ENCODE results near the gene CYP19A1. TPM values are rescaled to one million over a fixed set of nuclear protein-coding genes. Genes with fewer than 3 reads are reported as not detected.
"Not testable (repeated sequence)": the region's sequence is repeated elsewhere in the genome, so short reads cannot be mapped to it uniquely, and the experiment has no call there.

CYP19A1 gene
- polyA plus RNA-seq, 1 donor: 0.73 TPM

DNA sequence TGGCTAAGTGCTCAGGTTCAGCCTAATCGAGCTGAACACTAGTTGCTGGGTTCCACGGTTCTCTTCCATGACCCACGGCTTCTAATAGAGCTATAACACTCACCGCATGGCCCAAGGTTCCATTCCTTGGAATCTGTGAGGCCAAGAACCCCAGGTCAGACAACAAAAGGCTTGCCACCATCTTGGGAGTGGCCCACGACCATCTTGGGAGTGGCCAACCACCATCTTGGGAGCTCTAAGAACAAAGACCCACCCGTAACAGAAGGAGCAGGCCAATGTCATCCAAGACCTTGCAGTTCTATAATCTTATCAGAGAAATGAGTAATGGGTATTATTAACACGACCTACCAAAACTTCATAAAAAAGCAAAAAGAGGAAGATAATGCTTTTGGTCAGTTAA lies 77.3 kb downstream of the CYP19A1 start:
- not testable (repeated sequence) for DNase-seq (ENCODE audit: low read depth)

GRCh38 chr15:51260202-51260601 lies 78.2 kb downstream of the CYP19A1 start:
- DNase-seq (ENCODE audit: low read depth): no peak

GRCh38 chr15:51255533-51255932 lies 82.9 kb downstream of the CYP19A1 start:
- no peak for DNase-seq (ENCODE audit: low read depth)

GRCh38 chr15:51253366-51253765 lies 85.0 kb downstream of the CYP19A1 start:
- DNase-seq (ENCODE audit: low read depth): no peak

GRCh38 chr15:51252671-51253070 lies 85.7 kb downstream of the CYP19A1 start:
- no peak for DNase-seq (ENCODE audit: low read depth)

DNA sequence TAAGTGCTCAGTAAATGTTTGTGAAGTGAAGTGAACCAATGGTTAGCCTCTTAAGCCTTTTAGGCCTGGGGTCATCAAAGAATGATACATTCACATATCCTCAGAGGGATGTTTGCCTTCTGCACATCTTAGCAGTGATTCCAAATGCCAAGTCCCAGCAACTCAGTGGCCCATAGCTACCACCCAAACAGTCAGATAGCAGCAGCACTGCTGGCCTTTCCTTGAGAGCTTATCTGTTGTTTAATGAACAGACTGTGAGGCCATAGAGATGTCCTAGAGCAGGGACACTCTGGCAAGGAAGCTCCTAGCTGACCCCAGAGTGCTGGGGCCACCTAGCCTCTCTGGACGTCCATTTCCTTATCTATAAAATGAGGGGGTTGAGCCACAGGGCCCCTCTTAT lies 86.8 kb downstream of the CYP19A1 start:
- DNase-seq (ENCODE audit: low read depth): no peak

- no peak for DNase-seq (ENCODE audit: low read depth)
Measured at GRCh38 chr15:51250217-51251011, 88.0 kb downstream of the CYP19A1 start.

DNA sequence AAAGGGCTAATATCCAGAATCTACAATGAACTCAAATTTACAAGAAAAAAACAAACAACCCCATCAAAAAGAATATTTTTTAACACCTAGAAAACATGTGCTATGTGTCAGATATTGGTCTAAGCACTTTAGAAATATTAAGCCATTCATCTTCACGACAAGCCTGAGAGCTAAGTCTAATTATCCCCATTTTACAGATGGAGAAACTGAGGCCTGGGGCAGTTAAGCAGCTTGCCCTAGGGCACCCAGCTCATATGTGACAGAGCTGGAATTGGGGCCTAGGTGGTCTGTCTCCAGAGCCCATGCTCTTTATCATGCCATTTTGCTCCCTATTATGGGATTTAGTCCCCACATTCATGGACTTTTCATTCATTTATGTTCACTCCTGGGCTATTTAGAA lies 92.8 kb downstream of the CYP19A1 start:
- no peak for DNase-seq (ENCODE audit: low read depth)

- DNase-seq (ENCODE audit: low read depth): no peak
Measured at GRCh38 chr15:51244423-51244869, 94.0 kb downstream of the CYP19A1 start.

GRCh38 chr15:51243774-51244173 lies 94.6 kb downstream of the CYP19A1 start:
- no peak for DNase-seq (ENCODE audit: low read depth)

DNA sequence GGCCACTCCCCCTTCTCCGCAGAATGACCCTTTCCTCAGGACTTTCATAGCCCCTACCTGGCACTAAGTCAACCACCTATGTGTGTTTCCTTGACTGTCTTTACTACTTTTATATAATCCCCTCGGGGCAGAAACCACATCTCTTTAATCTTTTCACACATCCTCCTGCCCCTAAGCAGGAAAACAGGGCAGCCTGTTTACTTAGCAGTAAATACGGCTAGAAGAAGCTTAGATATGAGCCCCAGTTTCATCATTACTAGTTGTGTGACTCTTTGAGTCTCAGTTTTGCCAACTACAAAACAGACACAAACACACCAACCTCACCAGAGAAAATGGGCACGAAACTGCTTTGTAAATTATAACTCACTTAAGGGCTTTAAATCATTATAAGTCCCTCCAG lies 98.3 kb downstream of the CYP19A1 start:
- no peak for DNase-seq (ENCODE audit: low read depth)

- no peak for DNase-seq (ENCODE audit: low read depth)
Measured at GRCh38 chr15:51237816-51238215, 100.6 kb downstream of the CYP19A1 start.

GRCh38 chr15:51234176-51234927 lies 104.0 kb downstream of the CYP19A1 start:
- no peak for DNase-seq (ENCODE audit: low read depth)

- no peak for DNase-seq (ENCODE audit: low read depth)
Measured at GRCh38 chr15:51232581-51232980, 105.8 kb downstream of the CYP19A1 start.

- DNase-seq (ENCODE audit: low read depth): no peak
Measured at GRCh38 chr15:51229907-51230330, 108.5 kb downstream of the CYP19A1 start.

GRCh38 chr15:51227940-51228732 lies 110.3 kb downstream of the CYP19A1 start:
- DNase-seq (ENCODE audit: low read depth): no peak

DNA sequence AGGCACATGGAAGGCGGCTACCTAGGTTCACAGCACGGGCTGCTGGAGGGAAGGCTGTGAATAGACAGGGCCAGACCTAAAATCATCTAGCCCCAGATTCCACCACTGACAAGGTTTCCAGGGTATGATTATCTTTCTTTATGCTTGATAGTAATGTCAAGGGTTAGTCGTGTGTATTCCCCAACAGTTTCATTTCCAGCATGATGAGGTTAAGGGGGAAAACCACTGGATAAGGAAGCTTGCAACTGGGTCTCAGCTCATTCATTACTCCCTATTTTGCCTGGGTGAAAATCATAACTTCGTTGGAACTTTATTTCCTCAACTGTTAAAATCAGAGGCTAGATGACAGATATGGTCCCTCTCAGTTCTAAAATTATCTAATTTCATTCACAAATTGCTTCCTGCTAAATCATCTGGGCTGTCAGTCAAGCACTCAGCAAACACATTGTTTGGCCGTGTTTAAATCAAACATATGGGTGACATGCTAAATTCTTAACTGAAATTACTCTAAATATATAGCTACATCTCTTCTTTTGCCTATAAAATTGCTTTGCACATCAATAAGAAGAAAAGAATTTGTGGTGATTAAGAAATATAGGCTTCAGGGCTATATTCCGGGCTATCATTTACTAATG lies 111.7 kb downstream of the CYP19A1 start:
- no peak for DNase-seq (ENCODE audit: low read depth)

GRCh38 chr15:51224428-51224827 lies 114.0 kb downstream of the CYP19A1 start:
- DNase-seq (ENCODE audit: low read depth): no peak

- no peak for DNase-seq (ENCODE audit: low read depth)
Measured at GRCh38 chr15:51223771-51224229, 114.6 kb downstream of the CYP19A1 start.

- DNase-seq (ENCODE audit: low read depth): no peak
Measured at GRCh38 chr15:51218299-51218938, 120.0 kb downstream of the CYP19A1 start.

- DNase-seq (ENCODE audit: low read depth): no peak
Measured at GRCh38 chr15:51212909-51213308, 125.5 kb downstream of the CYP19A1 start.

All from forelimb muscle (tissue), 1 donor.